HCT116 (cell line): ENCODE results near the gene MALRD1. TPM values are rescaled to one million over a fixed set of nuclear protein-coding genes. Genes with fewer than 3 reads are reported as not detected.

Source experiments
- ATAC-seq: fragments of 200-7000 bp; cut with Tn5 transposase; 2 replicates; pipeline ENCODE4 v1.9.1; 2020; ENCODE audit warnings: mild to moderate bottlenecking, moderate library complexity
- BruUV-seq: library from RNA; stranded (reverse); fragments of 400-500 nt; replicated peaks from 2 replicates; lab custom pipeline; 2021; lab: Mats Ljungman, UMichigan
- CTCF ChIA-PET: fragments of 300-600 bp; sonication (Branson Sonifier 250); formaldehyde crosslinking; loops from one replicate; lab custom pipeline; 2021; ENCODE audit warnings: antibody characterized with exemption; lab: Charles Lee
- POLR2A ChIA-PET: fragments of 300-600, 350-600 bp; sonication (Branson Sonifier 250); formaldehyde crosslinking; loops from one replicate; lab custom pipeline; 2021; ENCODE audit warnings: antibody characterized with exemption; lab: Charles Lee
- RAD21 ChIA-PET, 2 experiments: fragments of 300-600 bp; sonication (Branson Sonifier 250); formaldehyde crosslinking; loops; one replicate each; lab custom pipeline; 2023; ENCODE audit warnings: low total read pairs in 2 of 2; ENCODE audit not compliant: uncharacterized antibody in 2 of 2, unreplicated experiment in 2 of 2, low non-redundant PET in 1 of 2; lab: Charles Lee
- DNase-seq: peaks from one replicate; pipeline ENCODE4 v3.0.0-alpha.2; 2010; ENCODE audit warnings: low read depth, low spot score
- H2AFZ ChIP-seq: fragments of 200-600 bp; shearing (Covaris generic), sonication (generic); 2 replicates; pipeline ENCODE4 v1.6.1; 2017; ENCODE audit warnings: low read depth, mixed run types, mixed read lengths, antibody characterized with exemption, low read length; ENCODE audit not compliant: poor library complexity, severe bottlenecking
- H3K27ac ChIP-seq: 2 replicates; pipeline ENCODE4 v1.5.1; 2012; ENCODE audit warnings: low read depth, low read length
- H3K27me3 ChIP-seq: fragments of 200-600 bp; sonication (generic); 2 replicates; pipeline ENCODE4 v1.6.1; 2016; ENCODE audit warnings: mixed run types, low read length, mixed read lengths; ENCODE audit not compliant: insufficient read depth
- H3K36me3 ChIP-seq, 2 experiments: fragments of 200-500 bp in 1 of 2; fragments of 200-600 bp in 1 of 2; sonication (Bioruptor generic) in 1 of 2; sonication (generic) in 1 of 2; 2 replicates each; pipeline versions ENCODE4 v1.5.1 to v1.6.1; 2014 to 2016; ENCODE audit warnings: low read length in 2 of 2, inconsistent platforms in 1 of 2, mixed read lengths in 1 of 2, mixed run types in 1 of 2; ENCODE audit not compliant: insufficient read depth in 2 of 2, control insufficient read depth in 1 of 2
- H3K4me1 ChIP-seq, 2 experiments: fragments of 200-600 bp in 1 of 2; sonication (generic) in 1 of 2; 2 replicates each; pipeline versions ENCODE4 v1.5.1 to v1.6.1; 2012 to 2017; ENCODE audit warnings: low read length in 2 of 2, inconsistent platforms in 1 of 2, mild to moderate bottlenecking in 1 of 2, mixed read lengths in 1 of 2, mixed run types in 1 of 2, moderate library complexity in 1 of 2; ENCODE audit not compliant: insufficient read depth in 2 of 2, control insufficient read depth in 1 of 2
- H3K4me2 ChIP-seq: fragments of 200-600 bp; sonication (generic); 2 replicates; pipeline ENCODE4 v1.6.1; 2017; ENCODE audit warnings: mixed run types, low read length, mixed read lengths
- H3K4me3 ChIP-seq, 2 experiments: fragments of 200-600 bp in 1 of 2; sonication (generic) in 1 of 2; replicated peaks in 1 of 2; 2 replicates each; pipeline ENCODE4 v1.5.1; 2011 to 2016; ENCODE audit warnings: low read length in 2 of 2, control low read depth in 1 of 2, low read depth in 1 of 2, mild to moderate bottlenecking in 1 of 2, mixed read lengths in 1 of 2, mixed run types in 1 of 2
- H3K79me2 ChIP-seq: fragments of 200-600 bp; sonication (generic); 2 replicates; pipeline ENCODE4 v1.6.1; 2017; ENCODE audit warnings: mild to moderate bottlenecking, mixed run types, low read length, moderate library complexity, mixed read lengths; ENCODE audit not compliant: insufficient read depth
- H3K9ac ChIP-seq: fragments of 200-600 bp; sonication (generic); 2 replicates; pipeline ENCODE4 v1.6.1; 2016; ENCODE audit warnings: low read length, mixed read lengths
- H3K9me2 ChIP-seq: fragments of 200-600 bp; sonication (generic), shearing (Covaris generic); 2 replicates; pipeline ENCODE4 v1.6.1; 2017; ENCODE audit warnings: mixed run types, mild to moderate bottlenecking, moderate library complexity; ENCODE audit not compliant: insufficient read depth
- H3K9me3 ChIP-seq, 2 experiments: fragments of 200-500 bp in 1 of 2; fragments of 200-600 bp in 1 of 2; sonication (Bioruptor generic) in 1 of 2; sonication (generic) in 1 of 2; 2 replicates each; pipeline ENCODE4 v1.6.1; 2014 to 2017; ENCODE audit warnings: low read length in 2 of 2, mixed read lengths in 2 of 2, inconsistent platforms in 1 of 2, low read depth in 1 of 2, mild to moderate bottlenecking in 1 of 2, mixed run types in 1 of 2, moderate library complexity in 1 of 2; ENCODE audit not compliant: control insufficient read depth in 1 of 2, insufficient read depth in 1 of 2
- H4K20me1 ChIP-seq: fragments of 200-600 bp; sonication (generic), shearing (Covaris generic); 2 replicates; pipeline ENCODE4 v1.6.1; 2017; ENCODE audit warnings: mixed run types, mild to moderate bottlenecking, moderate library complexity; ENCODE audit not compliant: insufficient read depth
- ELF1 ChIP-seq: IDR thresholded peaks from 2 replicates; pipeline ENCODE4 v1.6.1; 2012; ENCODE audit warnings: low read depth, borderline replicate concordance
- EZH2 ChIP-seq: fragments of 200-600 bp; sonication (generic); IDR thresholded peaks from 2 replicates; pipeline ENCODE4 v1.6.1; 2017; ENCODE audit warnings: antibody characterized with exemption, mixed run types
- EZH2phosphoT487 ChIP-seq: fragments of 200-600 bp; IDR thresholded peaks from 2 replicates; pipeline ENCODE4 v1.6.1; 2018; ENCODE audit warnings: antibody characterized with exemption, borderline replicate concordance
- FOSL1 ChIP-seq: IDR thresholded peaks from 2 replicates; pipeline ENCODE4 v1.6.1; 2012; ENCODE audit warnings: low read depth
- POLR2AphosphoS5 ChIP-seq: IDR thresholded peaks from 2 replicates; pipeline ENCODE4 v1.6.1; 2011; ENCODE audit warnings: mild to moderate bottlenecking, low read depth, low read length, moderate library complexity
- SP1 ChIP-seq: IDR thresholded peaks from 2 replicates; pipeline ENCODE4 v1.6.1; 2012; ENCODE audit warnings: low read depth
- YY1 ChIP-seq: IDR thresholded peaks from 2 replicates; pipeline ENCODE4 v1.6.1; 2011; ENCODE audit warnings: low read length, low read depth, moderate library complexity, mild to moderate bottlenecking; ENCODE audit not compliant: insufficient replicate concordance; ENCODE audit errors: extremely low read depth
- ZFX ChIP-seq: fragments of 450-650 bp; IDR thresholded peaks from 2 replicates; pipeline ENCODE4 v1.6.1; 2017
- ZNF274 ChIP-seq: fragments of 200-500 bp; sonication (Bioruptor generic); IDR thresholded peaks from 2 replicates; pipeline ENCODE4 v1.6.1; 2014; ENCODE audit warnings: mild to moderate bottlenecking, low read depth, low read length, inconsistent platforms
- intact Hi-C: fragments of 100-400 bp; cut with micrococcal nuclease; formaldehyde crosslinking; loops from 2 replicates; pipeline ENCODE4 v1.10.0; 2022
- total RNA-seq: library from RNA; stranded (reverse); gene quantifications from one replicate; pipeline ENCODE4 v1.2.1, GENCODE V29; 2021; ENCODE audit not compliant: unreplicated experiment
- TF ChIP-seq, protein P1 (sequence below): IDR thresholded peaks from 2 replicates; pipeline ENCODE4 v1.6.1; 2012
- TF ChIP-seq, protein P2 (sequence below): IDR thresholded peaks from 2 replicates; pipeline ENCODE4 v1.6.1; 2011; ENCODE audit warnings: mild to moderate bottlenecking, low read length, moderate library complexity; ENCODE audit not compliant: insufficient replicate concordance; ENCODE audit errors: extremely low read depth
- TF ChIP-seq, protein P3 (sequence below): IDR thresholded peaks from 2 replicates; pipeline ENCODE4 v1.6.1; 2012

The MALRD1 gene
- total RNA-seq, 1 experiment from 2014 or later = not detected

DNA sequence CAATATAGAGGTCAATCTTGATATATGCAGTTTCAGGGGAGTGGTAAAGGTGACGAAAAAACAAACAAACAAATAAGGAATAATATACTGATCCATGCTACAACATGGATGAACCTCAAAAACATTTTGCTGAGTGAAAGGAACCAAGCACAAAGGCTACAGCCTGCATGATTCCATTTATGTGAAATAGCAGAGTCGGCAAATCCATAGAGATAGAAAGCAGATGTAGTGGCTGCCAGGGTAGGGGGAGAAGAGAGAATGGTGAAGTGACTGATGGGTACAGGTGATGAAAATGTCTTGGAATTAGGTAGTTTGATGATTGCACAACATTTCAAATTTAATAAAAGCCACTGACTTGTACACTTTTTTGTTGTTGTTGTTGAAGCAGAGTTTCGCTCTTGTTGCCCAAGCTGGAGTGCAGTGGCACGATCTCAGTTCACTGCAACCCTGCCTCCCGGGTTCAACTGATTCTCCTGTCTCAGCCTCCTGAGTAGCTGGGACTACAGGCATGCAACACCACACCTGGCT is 71.8 kb downstream of the MALRD1 start:
- no TSS peak for BruUV-seq
- H3K9me3 ChIP-seq = peaks cover 9 to 27% of the 10 kb centered on the region in 2 experiments; a peak in 2 of 4 replicates
- ATAC-seq = no peak
- DNase-seq = no peak
- H3K9ac ChIP-seq = no peak overlapping the region
- no peak for TF ChIP-seq FOSL1
- no peak for TF ChIP-seq YY1
- no peak for TF ChIP-seq ELF1
- no peak for TF ChIP-seq SP1
- TF ChIP-seq ZFX = no peak
- TF ChIP-seq EZH2 = no peak
- TF ChIP-seq, protein P1, sequence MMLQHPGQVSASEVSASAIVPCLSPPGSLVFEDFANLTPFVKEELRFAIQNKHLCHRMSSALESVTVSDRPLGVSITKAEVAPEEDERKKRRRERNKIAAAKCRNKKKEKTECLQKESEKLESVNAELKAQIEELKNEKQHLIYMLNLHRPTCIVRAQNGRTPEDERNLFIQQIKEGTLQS = no peak
- no peak for TF ChIP-seq POLR2AphosphoS5
- no peak overlapping the region for H3K4me2 ChIP-seq
- H4K20me1 ChIP-seq = no peaks in the 10 kb centered on the region
- no peaks in the 10 kb centered on the region for H3K27me3 ChIP-seq
- no peaks in the 10 kb centered on the region for H3K9me2 ChIP-seq
- no peaks in the 10 kb centered on the region for H3K79me2 ChIP-seq
- no peak overlapping the region for H3K4me3 ChIP-seq
- H3K36me3 ChIP-seq = no peaks in the 10 kb centered on the region
- ChIA-PET RAD21 (no interaction called here), CTCF (no interaction called here), POLR2A (no interaction called here)
- H2AFZ ChIP-seq = no peak overlapping the region
- intact Hi-C loops = no loop called here
- no peak overlapping the region for H3K27ac ChIP-seq
- H3K4me1 ChIP-seq = no peaks in the 10 kb centered on the region

DNA sequence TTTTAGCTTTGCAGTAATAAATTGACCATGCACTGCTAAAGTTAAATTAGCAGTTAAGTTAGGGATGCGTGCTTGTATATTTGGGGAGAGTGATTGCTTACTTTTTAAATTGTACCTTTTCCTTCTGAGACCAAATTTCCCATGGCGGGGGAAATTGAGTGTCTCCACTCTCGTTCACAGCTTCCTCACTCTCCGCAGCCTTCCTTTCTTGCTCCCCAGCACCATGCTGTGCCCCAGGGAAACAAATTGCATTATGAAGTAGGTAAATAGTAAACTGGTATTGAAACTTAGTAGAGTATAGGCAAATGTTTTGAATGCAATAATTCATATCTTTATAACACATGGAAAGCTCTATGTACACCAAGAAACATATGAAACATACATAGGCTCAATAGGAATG is 85.4 kb downstream of the MALRD1 start:
- RAD21 ChIA-PET = no interaction called here
- Histone ChIP-seq H3K27ac (no peak overlapping the region), H4K20me1 (no peaks in the 10 kb centered on the region), H2AFZ (no peak overlapping the region), H3K4me3 (no peak overlapping the region), H3K9me3 (peaks cover 0 to 15% of the 10 kb centered on the region in 2 experiments; a peak in 2 of 4 replicates), H3K4me2 (no peak overlapping the region), H3K27me3 (no peaks in the 10 kb centered on the region), H3K79me2 (no peaks in the 10 kb centered on the region), H3K4me1 (no peaks in the 10 kb centered on the region), H3K9me2 (no peaks in the 10 kb centered on the region), H3K9ac (no peak overlapping the region), H3K36me3 (no peaks in the 10 kb centered on the region)
- CTCF ChIA-PET = no interaction called here
- no peak for ATAC-seq
- POLR2A ChIA-PET = no interaction called here
- TF ChIP-seq EZH2phosphoT487 = no peak
- no peak for TF ChIP-seq ZFX
- TF ChIP-seq, protein P1 = no peak
- TF ChIP-seq, protein P2, sequence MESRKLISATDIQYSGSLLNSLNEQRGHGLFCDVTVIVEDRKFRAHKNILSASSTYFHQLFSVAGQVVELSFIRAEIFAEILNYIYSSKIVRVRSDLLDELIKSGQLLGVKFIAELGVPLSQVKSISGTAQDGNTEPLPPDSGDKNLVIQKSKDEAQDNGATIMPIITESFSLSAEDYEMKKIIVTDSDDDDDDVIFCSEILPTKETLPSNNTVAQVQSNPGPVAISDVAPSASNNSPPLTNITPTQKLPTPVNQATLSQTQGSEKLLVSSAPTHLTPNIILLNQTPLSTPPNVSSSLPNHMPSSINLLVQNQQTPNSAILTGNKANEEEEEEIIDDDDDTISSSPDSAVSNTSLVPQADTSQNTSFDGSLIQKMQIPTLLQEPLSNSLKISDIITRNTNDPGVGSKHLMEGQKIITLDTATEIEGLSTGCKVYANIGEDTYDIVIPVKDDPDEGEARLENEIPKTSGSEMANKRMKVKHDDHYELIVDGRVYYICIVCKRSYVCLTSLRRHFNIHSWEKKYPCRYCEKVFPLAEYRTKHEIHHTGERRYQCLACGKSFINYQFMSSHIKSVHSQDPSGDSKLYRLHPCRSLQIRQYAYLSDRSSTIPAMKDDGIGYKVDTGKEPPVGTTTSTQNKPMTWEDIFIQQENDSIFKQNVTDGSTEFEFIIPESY = no peak
- no peak for TF ChIP-seq ELF1
- TF ChIP-seq, protein P3, sequence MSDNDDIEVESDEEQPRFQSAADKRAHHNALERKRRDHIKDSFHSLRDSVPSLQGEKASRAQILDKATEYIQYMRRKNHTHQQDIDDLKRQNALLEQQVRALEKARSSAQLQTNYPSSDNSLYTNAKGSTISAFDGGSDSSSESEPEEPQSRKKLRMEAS = no peak
- TF ChIP-seq ZNF274 = no peak
- no peak for TF ChIP-seq EZH2
- no peak for DNase-seq
- no TSS peak for BruUV-seq
- intact Hi-C loops = no loop called here
